ENCODE measurements around the gene SYCP2L.

- TF ChIP-seq BRCA1 (IDR thresholded peaks at IDR 0.05) (no peak), BRCA1 (CRISPR knock-in tag; IDR thresholded peaks at IDR 0.05) (no peak), BHLHE40 (IDR thresholded peaks at IDR 0.05; ENCODE audit: low read length) (no peak), BRD9 (IDR thresholded peaks at IDR 0.05; ENCODE audit: low read depth, partially characterized antibody) (no peak)
- TF ChIP-seq, protein P1, sequence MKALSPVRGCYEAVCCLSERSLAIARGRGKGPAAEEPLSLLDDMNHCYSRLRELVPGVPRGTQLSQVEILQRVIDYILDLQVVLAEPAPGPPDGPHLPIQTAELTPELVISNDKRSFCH (CRISPR knock-in tag; IDR thresholded peaks at IDR 0.05): no peak
- TF ChIP-seq, protein P1 (tag; IDR thresholded peaks at IDR 0.05): no peak
Measured at GRCh38 chr6:10890151-10890550, 3.3 kb downstream of the SYCP2L start.
